ENCODE measurements around the gene TTLL10.

Gene TTLL10

DNA sequence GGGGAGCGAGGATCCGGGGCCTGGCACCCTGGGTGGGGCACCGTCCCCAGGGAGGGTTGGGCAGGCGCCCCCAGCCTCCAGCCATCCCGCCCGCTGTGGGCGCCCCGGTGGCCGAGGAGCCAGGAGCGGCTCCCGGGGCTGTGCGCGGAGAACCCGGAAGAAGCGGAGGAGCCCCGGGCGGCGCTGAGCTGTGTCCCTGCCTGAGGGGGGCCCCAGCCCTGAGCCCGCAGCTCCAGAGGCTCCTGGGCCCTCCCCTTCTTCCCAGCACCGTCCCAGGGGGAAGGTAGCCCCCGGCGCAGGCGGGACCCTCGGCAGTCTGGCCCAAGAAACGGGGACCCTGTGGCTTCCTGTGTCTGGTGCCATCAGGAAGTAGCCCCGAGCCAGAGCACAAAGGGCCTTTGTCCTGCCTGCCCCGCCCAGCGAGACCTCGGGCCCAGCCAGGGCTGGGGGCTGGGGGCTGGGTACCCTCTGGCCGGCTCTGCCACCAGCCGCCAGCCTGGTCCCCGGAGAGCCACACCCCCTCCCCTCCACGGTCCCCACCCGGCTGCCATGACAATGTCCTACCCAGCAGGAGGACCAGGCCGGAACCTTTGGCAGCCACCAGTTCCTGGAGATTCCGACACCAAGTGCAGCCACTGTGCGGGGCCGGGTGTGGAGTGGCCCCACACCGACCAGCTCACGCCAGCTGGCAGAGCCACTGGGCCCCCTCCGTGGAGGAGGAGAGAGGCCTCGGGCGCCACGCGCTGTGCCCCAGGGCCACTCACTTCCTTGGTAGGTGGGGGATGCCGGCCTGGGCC, 15.6 kb upstream of the TTLL10 start:
- no peak for DNase-seq (ENCODE audit: low spot score)

DNA sequence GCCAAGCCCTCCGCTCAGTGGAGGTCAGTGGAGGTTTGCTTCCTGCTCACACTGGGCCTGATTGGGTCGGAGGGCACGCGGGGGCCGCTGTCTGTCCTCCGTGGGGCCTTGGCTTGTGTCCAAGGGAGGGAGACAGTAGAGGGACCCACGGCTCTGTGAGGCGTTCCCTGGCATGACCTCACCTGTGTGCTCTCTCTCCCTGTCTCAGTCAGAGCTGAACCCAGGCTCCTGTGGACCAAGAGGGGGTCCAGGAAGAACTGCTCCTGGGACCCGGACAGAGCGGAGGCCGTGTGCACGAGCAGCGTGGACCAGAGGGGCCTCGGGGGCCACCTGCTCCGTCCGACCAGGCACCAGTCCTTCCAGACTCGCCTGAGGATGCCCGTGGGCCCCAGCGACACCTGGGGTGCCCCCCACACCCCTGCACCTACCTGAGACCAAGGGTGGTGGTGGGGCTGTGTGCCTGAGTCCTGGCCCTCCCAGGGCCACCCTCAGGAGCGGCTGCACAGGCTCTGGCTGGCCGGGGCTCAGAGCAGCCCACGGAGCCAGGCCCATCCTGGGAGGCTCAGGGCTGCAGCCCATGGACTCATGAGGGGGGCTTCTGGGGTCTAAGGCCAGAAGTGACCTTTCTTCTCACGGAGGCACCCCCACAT, 13.3 kb upstream of the TTLL10 start:
- no peak for DNase-seq (ENCODE audit: low spot score)

DNA sequence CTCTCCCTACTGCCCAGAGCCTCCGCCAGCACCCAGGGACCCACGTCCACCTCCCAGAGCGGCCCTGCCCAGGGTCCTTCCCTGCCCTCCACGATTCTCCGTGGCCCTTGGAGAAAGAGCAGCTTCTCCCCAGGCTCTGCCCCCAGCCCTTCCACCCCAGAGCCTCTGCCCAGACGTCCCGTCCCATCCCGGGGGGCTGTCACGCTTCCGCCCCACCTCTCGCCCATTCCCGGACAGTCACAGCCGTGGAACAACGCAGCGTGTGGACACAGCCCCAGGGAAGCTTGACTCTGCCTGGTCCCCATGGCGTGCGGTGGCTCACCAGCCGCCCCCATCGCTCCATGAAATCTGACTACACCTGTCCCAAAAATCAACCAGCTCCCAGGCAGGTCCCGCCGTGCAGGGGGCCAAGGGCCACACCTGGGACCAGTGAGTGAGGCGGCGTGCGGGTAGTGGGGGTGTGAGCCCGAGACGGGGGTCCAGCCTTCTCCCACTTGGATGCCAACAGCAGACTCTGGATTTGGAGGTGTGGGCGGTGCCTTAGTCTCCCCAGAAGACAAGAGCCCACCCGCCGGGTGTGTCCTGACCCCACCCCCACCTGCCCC, 12.5 kb upstream of the TTLL10 start:
- DNase-seq (ENCODE audit: low spot score) = no peak

DNA sequence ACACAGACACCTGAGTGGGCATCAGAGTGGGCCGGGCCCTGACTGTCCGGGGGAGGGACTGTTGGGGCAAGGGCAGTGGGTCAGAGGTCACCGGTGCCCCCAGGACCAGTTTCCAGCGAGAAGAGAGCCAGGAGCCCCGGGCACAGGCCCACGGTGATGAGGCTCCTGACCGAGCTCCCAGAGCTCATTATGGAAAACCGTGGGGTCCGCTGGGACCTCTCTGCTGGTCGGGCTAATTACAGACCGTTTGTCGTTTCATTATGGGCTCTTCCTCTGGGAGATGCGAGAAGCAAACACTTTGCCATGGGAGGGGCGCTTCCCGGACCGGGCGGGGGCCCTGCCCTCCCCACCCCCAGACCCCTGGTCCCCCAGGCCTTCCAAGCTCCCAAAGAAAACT, 12.0 kb upstream of the TTLL10 start:
- no peak for DNase-seq (ENCODE audit: low spot score)

DNA sequence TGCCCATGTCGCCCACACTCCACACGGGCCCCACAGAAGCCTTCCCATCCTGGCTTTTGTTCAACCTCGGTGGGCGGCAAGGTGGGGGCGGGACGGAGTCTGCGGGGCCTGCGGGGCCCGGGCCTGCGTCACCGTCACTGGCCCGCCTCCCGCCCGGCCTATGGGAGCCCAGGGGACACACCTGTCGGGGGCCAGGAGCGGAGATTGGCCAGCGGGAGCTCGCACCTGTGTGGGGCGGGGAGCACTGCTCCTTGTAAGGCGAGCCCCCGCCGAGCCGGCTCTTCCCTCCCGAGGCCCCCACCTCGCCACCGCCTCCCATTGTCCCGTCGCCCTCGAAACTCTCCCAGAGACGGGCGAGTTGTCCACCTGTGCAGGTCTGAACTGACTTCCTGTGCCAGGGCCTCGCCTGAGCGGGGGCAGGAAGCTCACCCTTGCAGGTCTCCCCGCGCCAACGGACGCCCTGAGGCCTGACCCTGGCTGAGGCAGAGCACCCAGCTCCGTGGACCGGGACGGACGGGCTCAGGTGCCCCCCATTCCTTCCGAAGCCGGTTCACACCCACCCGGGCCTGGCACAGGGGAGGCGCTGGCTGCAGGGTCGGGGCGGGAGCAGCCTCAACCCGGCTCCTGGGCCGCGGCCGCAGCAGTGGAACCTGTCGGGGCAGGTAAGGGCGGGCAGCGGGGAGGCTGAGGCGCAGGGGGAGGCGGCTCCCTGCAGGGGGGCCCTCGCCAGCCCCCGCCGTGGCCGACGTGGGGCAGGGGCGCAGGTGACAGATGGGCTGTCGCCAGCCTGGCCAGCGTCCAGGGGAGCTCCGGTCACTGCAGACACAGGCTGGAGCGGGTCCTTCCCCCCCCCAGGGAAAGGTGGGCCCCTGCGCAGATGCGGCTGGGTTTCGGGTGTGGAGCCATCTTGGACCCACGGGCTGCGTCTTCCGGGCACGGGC, 10.8 kb upstream of the TTLL10 start:
- no peak for DNase-seq (ENCODE audit: low spot score)

DNA sequence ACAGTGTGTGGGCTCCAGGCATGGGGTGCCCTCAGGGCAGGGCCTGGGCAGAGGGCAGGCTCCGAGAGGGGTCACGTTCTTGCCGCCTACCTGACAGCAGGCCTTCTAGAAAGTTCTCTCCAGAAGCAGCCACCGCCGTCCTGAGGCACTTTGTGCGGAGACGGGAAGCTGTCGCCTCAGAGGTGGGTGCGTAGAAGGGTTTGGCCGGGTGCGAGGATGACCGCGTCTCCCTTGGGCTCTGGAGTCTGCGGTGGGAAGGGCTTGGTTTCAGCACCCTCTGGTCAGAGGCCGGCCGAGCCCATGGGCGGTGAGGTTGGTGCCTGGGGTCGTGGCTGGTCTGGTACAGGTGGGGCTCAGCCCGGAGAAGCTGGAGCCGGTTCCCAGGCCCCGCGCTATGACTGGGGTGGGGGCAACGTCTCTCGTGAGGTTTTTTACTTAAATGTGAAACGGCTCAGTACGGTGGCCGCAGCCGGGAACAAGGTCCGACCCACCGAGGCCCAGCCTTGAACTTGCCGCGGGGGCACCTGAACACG, 10.1 kb upstream of the TTLL10 start:
- DNase-seq (ENCODE audit: low spot score) = no peak

DNA sequence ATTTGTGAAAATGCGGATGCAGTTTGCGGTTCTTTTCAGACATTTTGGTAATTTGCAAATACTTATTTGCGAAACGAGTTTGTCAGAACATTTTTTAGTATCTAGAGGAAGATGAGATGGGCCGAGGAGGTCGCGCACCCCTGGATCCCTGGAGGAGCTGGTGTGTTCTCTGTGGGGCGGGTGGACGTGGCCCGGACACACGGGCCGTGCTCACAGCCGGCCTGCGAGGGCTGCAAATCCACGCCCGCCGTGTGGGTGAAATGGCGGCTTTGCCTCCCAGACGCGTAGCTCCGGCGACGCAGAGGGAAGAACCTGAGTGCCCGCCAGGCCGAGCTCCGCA, 9.3 kb upstream of the TTLL10 start:
- DNase-seq (ENCODE audit: low spot score) = no peak

DNA sequence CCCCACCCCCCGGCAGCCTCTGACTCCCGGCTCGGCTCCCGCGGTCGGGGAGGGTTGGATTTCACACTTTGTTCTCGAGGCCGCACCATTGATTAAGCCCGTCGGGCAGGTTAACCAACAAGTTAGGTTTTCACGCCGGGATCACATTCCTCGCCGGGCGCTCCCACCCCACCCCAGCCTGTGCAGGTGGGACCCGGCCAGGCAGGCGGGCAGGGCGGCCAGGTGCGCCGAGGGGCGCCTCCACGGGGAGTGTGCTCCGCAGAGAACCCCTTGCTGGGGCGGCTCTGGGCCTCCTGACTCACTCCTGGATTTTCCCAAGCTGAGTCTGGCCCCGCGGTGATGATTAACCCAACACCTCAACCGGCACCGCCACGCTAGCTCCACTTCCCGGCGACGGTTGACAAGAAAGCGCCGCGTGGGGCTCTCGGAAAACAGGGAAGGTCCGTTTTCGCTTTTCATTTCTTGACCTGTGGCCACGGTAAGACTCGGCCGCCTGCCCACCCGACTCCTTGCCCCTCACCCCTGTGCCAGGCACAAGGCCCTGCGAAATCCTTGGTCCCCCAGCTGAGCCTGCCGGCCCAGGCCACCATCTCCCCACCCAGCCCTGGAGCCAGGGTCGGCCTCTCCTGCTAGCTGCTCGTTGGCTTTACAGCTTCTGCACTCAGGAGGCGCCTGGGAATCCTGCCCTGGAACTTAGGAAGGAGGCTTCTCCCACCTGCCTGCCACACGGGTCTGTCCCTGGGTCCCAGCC, 8.8 kb upstream of the TTLL10 start:
- no peak for DNase-seq (ENCODE audit: low spot score)

DNA sequence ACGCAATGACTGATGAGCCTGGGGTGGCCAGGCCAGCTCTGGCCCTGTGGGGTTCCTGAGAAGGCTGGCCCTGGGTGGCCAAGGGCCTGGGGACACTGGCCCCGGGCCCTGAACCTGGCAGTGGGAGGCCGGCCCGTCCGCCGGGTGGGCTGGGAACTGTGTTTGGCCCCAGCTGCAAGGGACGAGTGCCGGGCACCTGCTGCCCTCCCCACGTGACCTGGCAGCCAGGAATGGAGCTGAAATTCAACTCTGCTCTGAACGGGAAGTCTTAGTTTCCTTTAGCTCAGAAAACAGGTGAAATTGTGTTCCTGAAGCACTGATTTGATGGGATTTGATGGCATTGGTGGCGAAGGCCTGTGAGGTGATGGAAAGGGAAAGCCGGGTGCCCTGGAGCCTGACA, 8.2 kb upstream of the TTLL10 start:
- DNase-seq (ENCODE audit: low spot score) = no peak

DNA sequence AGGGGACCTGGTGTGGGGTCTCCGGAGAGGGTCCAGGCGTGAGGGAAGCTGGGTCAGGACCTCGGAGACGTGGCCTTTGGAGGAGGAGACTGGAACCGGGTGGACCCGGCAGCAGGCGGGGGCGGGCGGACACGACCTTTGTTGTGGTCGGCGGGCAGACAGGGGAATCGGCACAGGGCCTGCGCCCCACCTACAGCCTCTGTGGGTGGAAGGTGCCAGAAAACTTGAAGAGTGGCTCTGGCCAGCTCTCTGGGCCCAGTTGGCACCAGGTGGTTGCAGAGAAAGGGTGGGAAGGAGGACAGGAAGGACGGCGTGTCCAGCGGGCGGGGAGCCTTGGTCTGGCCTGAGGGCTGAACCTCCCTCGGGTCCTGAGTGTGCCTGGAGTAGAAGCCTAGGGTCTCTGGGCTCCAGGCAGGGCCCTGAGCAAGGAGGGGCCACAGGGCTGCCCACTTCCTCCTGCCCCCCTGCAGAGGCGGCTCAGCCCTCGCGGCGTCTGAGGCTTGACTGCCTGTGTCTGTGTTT, 7.7 kb upstream of the TTLL10 start:
- DNase-seq (ENCODE audit: low spot score) = no peak

DNA sequence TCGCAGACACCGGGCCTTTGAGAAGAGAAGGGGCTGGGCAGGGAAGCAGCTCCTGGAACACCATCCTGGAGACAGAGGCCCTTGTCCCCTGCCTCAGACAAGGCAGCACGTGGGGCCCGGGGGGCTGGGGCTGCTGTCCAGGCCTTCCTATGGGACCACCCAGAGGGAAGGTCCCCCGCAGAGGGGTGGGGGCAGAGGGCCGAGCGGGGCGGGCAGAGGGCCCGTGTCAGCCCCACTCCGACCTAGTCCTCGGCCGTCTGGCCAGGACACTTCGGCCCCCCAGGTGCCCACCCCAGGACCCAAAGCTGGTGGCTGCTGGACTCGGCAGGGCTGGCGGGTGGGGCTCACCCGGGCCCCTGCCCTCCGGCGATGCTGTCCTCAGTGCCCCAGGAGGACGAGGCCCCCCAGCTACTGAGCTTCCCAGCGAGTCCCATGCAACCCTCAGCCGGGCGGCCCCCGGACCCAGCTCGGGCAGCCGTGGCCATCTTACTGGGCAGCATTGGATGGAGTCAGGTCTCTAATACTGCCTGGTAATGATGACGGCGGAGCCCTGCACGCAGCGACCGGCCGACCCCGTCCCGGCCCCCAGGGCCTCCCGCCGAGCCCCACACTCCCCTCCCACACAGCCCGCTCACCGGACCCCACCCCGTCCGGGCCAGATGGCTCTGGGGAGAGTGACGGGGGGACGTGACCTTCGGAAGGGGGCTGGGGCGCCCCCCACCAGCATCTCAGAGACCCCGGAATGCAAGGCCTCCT, 6.9 kb upstream of the TTLL10 start:
- DNase-seq (ENCODE audit: low spot score) = no peak

DNA sequence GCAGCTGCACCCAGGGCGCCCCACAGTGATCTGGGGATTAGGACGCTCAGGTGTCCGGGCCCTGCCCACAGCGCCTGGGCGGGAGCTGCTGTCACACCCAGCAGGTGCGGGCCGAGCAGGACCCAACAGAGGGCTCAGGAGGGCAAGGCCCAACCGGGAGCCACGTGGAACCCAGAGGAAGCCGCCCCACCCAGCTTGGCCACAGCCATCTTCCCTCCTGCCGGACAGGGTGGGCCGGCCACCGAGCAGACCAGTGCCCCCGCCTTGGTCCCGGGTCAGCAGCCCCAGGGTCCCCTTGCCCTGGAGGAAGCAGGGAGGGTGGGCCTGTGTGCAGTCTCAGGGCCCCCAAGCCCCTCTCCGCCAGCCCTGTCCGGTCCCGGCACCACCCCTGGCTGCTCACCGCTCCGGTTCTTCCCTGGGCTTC, 6.3 kb upstream of the TTLL10 start:
- no peak for DNase-seq (ENCODE audit: low spot score)

DNA sequence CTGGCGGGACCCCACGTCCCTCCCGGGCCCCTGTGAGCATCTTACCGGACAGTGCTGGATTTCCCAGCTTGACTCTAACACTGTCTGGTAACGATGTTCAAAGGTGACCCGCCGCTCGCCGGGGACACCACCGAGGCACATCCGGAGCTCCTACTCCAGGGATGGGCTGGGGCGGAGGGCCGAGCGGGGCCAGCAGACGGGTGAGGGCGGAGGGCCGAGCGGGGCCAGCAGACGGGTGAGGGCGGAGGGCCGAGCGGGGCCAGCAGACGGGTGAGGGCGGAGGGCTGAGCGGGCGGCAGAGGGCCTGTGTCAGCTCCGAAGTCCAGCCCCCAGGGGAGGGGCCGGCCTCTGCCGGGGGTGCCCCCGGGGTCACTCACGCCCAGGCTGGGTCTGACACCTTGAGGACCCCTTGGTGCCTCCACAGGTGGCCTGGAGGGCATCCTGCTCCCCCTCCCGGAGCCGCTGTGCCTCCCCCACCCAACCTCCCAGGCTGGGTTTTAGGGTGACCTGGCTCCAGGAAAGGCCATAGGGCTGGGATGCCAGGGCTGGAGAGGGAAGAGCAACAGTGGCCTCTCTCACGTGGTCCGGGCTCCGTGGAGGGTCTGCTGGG, 5.7 kb upstream of the TTLL10 start:
- DNase-seq (ENCODE audit: low spot score) = no peak

DNA sequence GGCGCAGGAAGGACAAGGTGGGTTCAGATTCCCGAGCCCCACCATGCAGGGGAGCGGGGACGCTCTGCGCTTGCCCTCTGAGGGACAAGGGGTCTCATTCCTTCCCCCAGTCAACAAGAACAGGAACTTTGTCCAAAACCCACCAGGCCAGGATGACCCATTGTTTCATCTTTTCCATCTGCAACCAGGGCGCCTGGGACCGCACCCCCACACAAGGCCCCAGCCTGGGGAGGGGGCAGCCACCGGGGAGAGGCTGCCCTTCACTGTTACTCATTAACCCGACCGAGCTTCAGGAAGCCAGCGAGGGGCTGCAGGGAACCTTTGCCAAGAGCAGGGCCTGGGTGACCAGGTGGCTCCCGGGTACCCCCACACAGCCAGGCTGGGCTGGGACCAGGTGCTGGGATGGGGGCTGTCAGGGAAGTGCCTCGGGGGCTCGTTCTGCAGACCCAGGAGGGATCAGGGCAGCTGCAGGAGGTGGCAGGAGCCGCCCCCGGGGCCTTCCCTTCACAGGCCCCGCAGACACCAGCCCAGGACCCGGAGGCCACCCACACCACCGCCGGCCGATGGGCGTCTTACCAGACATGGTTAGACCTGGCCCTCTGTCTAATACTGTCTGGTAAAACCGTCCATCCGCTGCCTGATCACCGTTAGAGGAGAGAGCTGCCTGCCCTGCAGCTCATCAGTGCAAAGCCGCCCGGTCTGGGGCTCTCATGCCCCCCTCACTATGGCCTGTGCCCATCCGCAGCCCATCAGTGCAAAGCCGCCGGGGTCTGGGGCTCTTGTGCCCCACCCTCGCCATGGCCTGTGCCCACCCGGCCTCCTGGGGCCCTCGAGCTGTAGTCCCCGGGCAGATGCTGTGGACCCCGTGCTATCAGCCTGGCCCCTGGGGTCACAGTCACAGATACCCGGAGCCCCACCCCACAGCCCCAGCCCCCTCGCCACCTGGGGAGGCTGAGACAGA, 4.9 kb upstream of the TTLL10 start:
- no peak for DNase-seq (ENCODE audit: low spot score)

DNA sequence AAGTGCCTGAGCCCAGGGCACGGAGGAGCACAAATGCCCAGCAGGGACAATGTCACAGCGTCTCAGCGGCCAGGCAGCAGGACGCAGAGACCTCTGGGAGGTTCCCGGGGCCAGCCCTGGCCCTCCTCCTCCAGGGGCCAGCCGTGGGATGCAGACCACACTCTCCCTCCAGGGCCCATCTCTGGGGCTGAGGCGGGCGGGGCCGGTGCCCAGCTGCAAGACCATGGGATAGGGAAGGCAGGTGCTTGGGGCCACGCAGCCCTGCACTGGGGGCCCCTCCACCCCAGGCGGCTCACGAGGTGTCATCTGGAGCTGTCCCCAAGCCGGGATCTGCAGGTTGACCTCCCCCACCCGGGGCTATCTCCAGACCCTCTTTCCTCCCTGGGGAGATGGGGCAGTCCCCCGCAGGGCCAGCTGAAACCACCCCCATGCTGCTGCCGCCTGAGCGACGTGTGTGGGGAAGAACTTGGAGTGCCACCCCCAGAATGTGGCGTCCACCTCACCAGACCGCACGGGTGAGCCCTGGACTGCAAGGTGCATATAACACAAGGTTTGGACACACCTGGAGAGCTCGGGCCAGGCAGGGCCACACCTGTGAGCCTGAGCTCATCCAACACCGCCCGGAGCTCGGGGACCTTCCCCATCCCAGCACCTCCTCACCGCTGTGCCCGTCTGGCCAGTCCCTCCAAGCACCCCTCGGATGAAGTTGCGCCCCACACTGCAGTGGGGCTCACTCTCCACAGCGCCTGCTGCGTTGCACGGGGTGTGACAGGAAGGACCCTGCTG, 4.1 kb upstream of the TTLL10 start:
- DNase-seq (ENCODE audit: low spot score) = no peak

DNA sequence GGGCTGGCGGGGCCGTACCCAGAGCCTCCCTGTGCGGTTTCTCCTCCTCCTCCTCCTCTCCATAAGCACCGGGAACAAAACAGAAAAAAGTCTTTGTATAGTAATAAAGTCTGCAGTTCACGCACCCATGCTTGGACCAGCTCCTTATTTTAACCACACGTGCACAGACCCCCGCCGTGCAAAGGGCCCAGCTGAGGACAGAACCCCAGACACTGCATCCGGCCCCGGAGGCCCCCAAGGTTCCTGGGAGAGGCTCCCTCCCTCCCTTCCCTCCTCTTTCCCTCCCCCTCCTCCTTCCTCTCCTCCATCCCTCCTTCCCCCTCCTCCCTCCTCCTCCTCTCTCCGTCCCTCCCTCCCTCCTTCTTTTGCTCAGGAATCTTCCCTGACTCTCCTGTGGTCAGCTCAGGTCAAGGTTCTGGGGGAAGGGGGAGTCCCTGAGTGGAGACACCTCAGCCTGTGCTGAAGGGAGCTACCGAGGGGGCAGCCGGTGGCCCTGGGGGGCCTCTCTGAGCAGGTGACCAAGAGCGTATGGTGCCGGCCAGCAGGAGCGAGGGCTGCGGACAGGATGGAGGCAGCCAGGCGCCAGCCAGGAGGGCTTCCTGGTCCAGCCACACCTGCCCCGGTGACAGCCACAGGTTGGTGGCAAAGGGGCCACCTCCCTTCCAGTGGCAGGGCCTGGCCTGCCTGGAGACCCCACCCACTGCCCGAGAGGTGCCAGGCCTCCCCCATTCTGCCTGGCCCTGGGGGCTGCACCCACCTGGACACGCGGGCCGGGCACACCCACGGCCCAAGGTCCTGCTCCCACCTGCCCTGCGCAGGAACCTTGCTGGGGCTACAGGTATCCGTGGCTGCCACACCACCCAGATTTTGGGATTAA, 3.2 kb upstream of the TTLL10 start:
- no peak for DNase-seq (ENCODE audit: low spot score)

DNA sequence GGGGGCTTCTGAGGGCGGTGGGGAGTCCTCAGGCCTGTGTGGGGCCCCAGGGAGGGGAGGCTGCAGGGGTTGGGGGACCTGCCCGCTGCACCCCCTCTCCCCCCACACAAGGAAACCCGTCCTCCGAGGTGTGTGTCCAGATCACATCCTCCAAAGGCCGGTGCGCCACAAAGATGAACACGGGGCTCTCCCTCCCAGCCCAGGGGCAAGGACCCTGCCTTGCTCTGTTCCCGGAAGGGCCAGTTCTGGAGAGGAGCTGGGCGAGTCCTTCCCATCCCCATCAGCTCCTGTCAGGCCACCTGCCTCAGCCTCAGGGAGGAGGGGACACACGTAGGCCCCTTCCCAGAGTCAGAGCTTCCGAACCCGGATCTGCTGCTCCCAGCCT, 2.5 kb upstream of the TTLL10 start:
- DNase-seq (ENCODE audit: low spot score) = no peak

Measured in activated CD4-positive, alpha-beta T cell treated with anti-CD3 and anti-CD28 coated beads, Interleukin-2, Interleukin-4, amounts not matched to agents 100 ng/mL and 50 ng/mL, durations not matched to agents 16 hours and 8 hours (primary cell).